ENCODE data around the gene ADCK2. TPM values are rescaled to one million over a fixed set of nuclear protein-coding genes. Genes with fewer than 3 reads are reported as not detected.
A peak's percentile ranks its signal among the peaks of the same experiment; 100 is the strongest.

The ADCK2 gene
- total and polyA plus RNA-seq, 9 of the 15 experiments (the other 6 are each of a cell fraction or from before 2014, with no cell fraction given) = 0.08 to 14.3 (median 9.7) TPM

- no peaks in the 10 kb centered on the region for H3K9me1 ChIP-seq (ENCODE audit: control insufficient read depth, insufficient read depth, low read length)
- H3K4me1 ChIP-seq (replicated peaks in 1 of 2; ENCODE audit: control insufficient read depth in 2 of 2, insufficient read depth in 2 of 2, low read length in 2 of 2) = no peaks in the 10 kb centered on the region; a peak in 2 of 5 replicates
- FAIRE-seq (peak; percentile 95), ATAC-seq (peak; percentile 83), DNase-seq (ENCODE audit: extremely low read depth in 1 of 4, low spot score in 3 of 4) (peak; percentile 77 to 84 (median 81))
- H3K4me2 ChIP-seq (ENCODE audit: insufficient read depth, low read length) = peak overlapping the region; percentile 29; the same call in 1 of the 2 replicates
- H3K9me3 ChIP-seq (replicated peaks; ENCODE audit: control insufficient read depth, insufficient read depth, low read depth, low read length) = no peaks in the 10 kb centered on the region
- H3K27ac ChIP-seq (ENCODE audit: extremely low read depth, low read depth, low read length) = no peak overlapping the region
- no peaks in the 10 kb centered on the region; the same call in none of the 2 replicates for H4K20me1 ChIP-seq (replicated peaks; ENCODE audit: control insufficient read depth, insufficient read depth, low read length)
- POLR2A ChIA-PET = interaction anchor here (0.7 to 1.0 kb wide), 5 partner anchors 18 to 643 kb away, joined by 3 to 4 read pairs (median 3); no protein-coding TSS in a partner anchor
- CTCF ChIA-PET (ENCODE audit: low intra/inter-chr PET ratio) = interaction anchor here (1.6 to 3.3 kb wide), 2 partner anchors 135 to 177 kb away, joined by 31 read pairs; no protein-coding TSS in a partner anchor
- BruUV-seq (replicated peaks) = no TSS peak
- no peaks in the 10 kb centered on the region for H3K36me3 ChIP-seq (ENCODE audit: control insufficient read depth, insufficient read depth, low read length)
- H3K9ac ChIP-seq (ENCODE audit: insufficient read depth in 1 of 2, low read depth in 2 of 2, low read length in 2 of 2) = no peak overlapping the region
- in situ Hi-C loops (cut with MboI) (no loop called here), intact Hi-C loops (cut with micrococcal nuclease) (loop anchor here (1.0 to 10.0 kb wide), 5 partner anchors 135 to 646 kb away; partner anchors contain the start of gene KDM7A)
- peak overlapping the region; percentile 48; the same call in 1 of the 2 replicates for H2AFZ ChIP-seq (ENCODE audit: low read depth, low read length)
- WGBS (ENCODE audit: insufficient coverage, low coverage, missing lambda C conversion rate) = 14% methylated on average over 15 of the region's 15 CpGs
- H3K4me3 ChIP-seq = no peak overlapping the region
- H3K79me2 ChIP-seq (ENCODE audit: control insufficient read depth, insufficient read depth, low read length) = no peaks in the 10 kb centered on the region
- peaks cover 50 to 84% of the 10 kb centered on the region in 2 experiments; a peak in 4 of 5 replicates for H3K27me3 ChIP-seq (ENCODE audit: control insufficient read depth in 2 of 2, insufficient read depth in 2 of 2, low read length in 2 of 2)
- peak; percentile 33; the same call in 1 of the 2 replicates for TF ChIP-seq L3MBTL2 (IDR thresholded peaks at IDR 0.05)
- TF ChIP-seq CHCHD3 (CRISPR knock-in tag; IDR thresholded peaks at IDR 0.05) = no peak
- TF ChIP-seq ZNF583 (CRISPR knock-in tag; IDR thresholded peaks at IDR 0.05) = 0 out of 2 replicates have a peak, but pooled peaks have one; percentile 26
- no peak for TF ChIP-seq ZNF318 (IDR thresholded peaks at IDR 0.05; ENCODE audit: borderline replicate concordance in 1 of 2, low read depth in 1 of 2)
- no peak for TF ChIP-seq SNIP1 (IDR thresholded peaks at IDR 0.05; ENCODE audit: low read depth)
- no peak for TF ChIP-seq CREB3L1 (IDR thresholded peaks at IDR 0.05; ENCODE audit: borderline replicate concordance, low read depth)
- TF ChIP-seq DEAF1 (CRISPR knock-in tag; IDR thresholded peaks at IDR 0.05) = peak; percentile 94
These were observed 19.2 kb upstream of the ADCK2 start for GRCh38 chr7:140653319-140654108.
